WTC11 (cell line): Measurements from ENCODE around the gene CALM3. TPM values are rescaled to one million over a fixed set of nuclear protein-coding genes. Genes with fewer than 3 reads are reported as not detected.

Experiments used
- ATAC-seq: fragments of 200-7000 bp; cut with Tn5 transposase; 2 replicates; pipeline ENCODE4 v1.10.0; 2021; ENCODE audit warnings: mild to moderate bottlenecking, moderate library complexity
- CTCF ChIA-PET: fragments of 300-600 bp; sonication (Branson Sonifier 250); formaldehyde crosslinking; loops from one replicate; lab custom pipeline; 2021; ENCODE audit warnings: antibody characterized with exemption; lab: Charles Lee
- POLR2A ChIA-PET: fragments of 350-600 bp; sonication (Branson Sonifier 250); formaldehyde crosslinking; loops from one replicate; lab custom pipeline; 2021; ENCODE audit warnings: antibody characterized with exemption; lab: Charles Lee
- DNase-seq: peaks from one replicate; pipeline ENCODE4 v3.0.0; 2021; ENCODE audit warnings: low spot score
- H3K27ac Mint-ChIP-seq: 2 replicates; pipeline ENCODE4 v1.8.0; 2021; ENCODE audit warnings: mixed read lengths
- H3K27me3 Mint-ChIP-seq: 2 replicates; pipeline ENCODE4 v1.8.0; 2021; ENCODE audit warnings: low read depth, mild to moderate bottlenecking, moderate library complexity, mixed read lengths
- H3K36me3 Mint-ChIP-seq: 2 replicates; pipeline ENCODE4 v1.8.0; 2021; ENCODE audit warnings: mixed read lengths
- H3K4me1 Mint-ChIP-seq: 2 replicates; pipeline ENCODE4 v1.8.0; 2022; ENCODE audit warnings: mixed read lengths
- H3K4me3 Mint-ChIP-seq: 2 replicates; pipeline ENCODE4 v1.8.0; 2021; ENCODE audit warnings: mild to moderate bottlenecking, moderate library complexity, mixed read lengths
- H3K9me3 Mint-ChIP-seq: 2 replicates; pipeline ENCODE4 v1.8.0; 2021; ENCODE audit warnings: mixed read lengths
- ATF2 ChIP-seq: sonication (generic); formaldehyde crosslinking; IDR thresholded peaks from 2 replicates; pipeline ENCODE4 v1.8.1; 2022; ENCODE audit warnings: low read depth, missing genetic modification reagents, borderline replicate concordance
- CDX4 ChIP-seq: fragments of 250-450 bp; sonication (Bioruptor Pico); IDR thresholded peaks from 2 replicates; pipeline ENCODE4 v1.9.0; 2021; ENCODE audit warnings: moderate library complexity, mild to moderate bottlenecking, inconsistent platforms, borderline replicate concordance
- CTCF ChIP-seq: fragments of 200-600 bp; IDR thresholded peaks from 2 replicates; pipeline ENCODE4 v1.8.0; 2022; ENCODE audit warnings: antibody characterized with exemption
- E2F1 ChIP-seq: sonication (generic); formaldehyde crosslinking; IDR thresholded peaks from 2 replicates; pipeline ENCODE4 v1.8.0; 2022; ENCODE audit warnings: mild to moderate bottlenecking, missing genetic modification reagents
- E2F4 ChIP-seq: sonication (generic); formaldehyde crosslinking; IDR thresholded peaks from 2 replicates; pipeline ENCODE4 v1.8.1; 2022; ENCODE audit warnings: low read depth, mild to moderate bottlenecking, moderate library complexity, missing genetic modification reagents, borderline replicate concordance
- EMX1 ChIP-seq: fragments of 250-450 bp; sonication (Bioruptor Pico); IDR thresholded peaks from 2 replicates; pipeline ENCODE4 v1.8.0; 2021; ENCODE audit warnings: mild to moderate bottlenecking
- HMGXB4 ChIP-seq: sonication (generic); formaldehyde crosslinking; IDR thresholded peaks from 2 replicates; pipeline ENCODE4 v1.8.1; 2023; ENCODE audit warnings: mild to moderate bottlenecking, moderate library complexity, missing genetic modification reagents
- NFYB ChIP-seq: sonication (generic); formaldehyde crosslinking; conservative IDR thresholded peaks from 2 replicates; pipeline ENCODE4 v1.8.0; 2022; ENCODE audit warnings: low read depth, missing genetic modification reagents
- NR2C2 ChIP-seq: sonication (generic); formaldehyde crosslinking; IDR thresholded peaks from 2 replicates; pipeline ENCODE4 v1.8.0; 2022; ENCODE audit warnings: mild to moderate bottlenecking, missing genetic modification reagents
- PRDM15 ChIP-seq: sonication (generic); formaldehyde crosslinking; IDR thresholded peaks from 2 replicates; pipeline ENCODE4 v1.8.0; 2022; ENCODE audit warnings: missing genetic modification reagents
- PRRX2 ChIP-seq: fragments of 250-450 bp; sonication (Bioruptor Pico); IDR thresholded peaks from 2 replicates; pipeline ENCODE4 v1.8.0; 2021; ENCODE audit warnings: mild to moderate bottlenecking
- RORB ChIP-seq: fragments of 250-450 bp; sonication (Bioruptor Pico); IDR thresholded peaks from 2 replicates; pipeline ENCODE4 v1.9.0; 2021; ENCODE audit warnings: mild to moderate bottlenecking
- ZNF263 ChIP-seq: sonication (generic); formaldehyde crosslinking; IDR thresholded peaks from 2 replicates; pipeline ENCODE4 v1.8.1; 2022; ENCODE audit warnings: low read depth, mild to moderate bottlenecking, moderate library complexity, missing genetic modification reagents
- ZNF317 ChIP-seq: sonication (generic); formaldehyde crosslinking; IDR thresholded peaks from 2 replicates; pipeline ENCODE4 v1.8.1; 2023; ENCODE audit warnings: low read depth, mild to moderate bottlenecking, moderate library complexity, missing genetic modification reagents, borderline replicate concordance
- ZNF396 ChIP-seq: fragments of 250-450 bp; sonication (Bioruptor Pico); IDR thresholded peaks from 2 replicates; pipeline ENCODE4 v1.8.0; 2021; ENCODE audit warnings: mild to moderate bottlenecking, moderate library complexity, borderline replicate concordance
- total RNA-seq: library from RNA; stranded (reverse); gene quantifications from 3 replicates; pipeline ENCODE4 v1.2.3, GENCODE V29; 2021

The CALM3 gene
- total RNA-seq, 1 experiment from 2014 or later, result 306 TPM

- TF ChIP-seq ZNF317 (CRISPR knock-in tag) (no peak), E2F1 (CRISPR knock-in tag) (no peak), EMX1 (CRISPR knock-in tag) (no peak)
These were observed 19.6 kb downstream of the CALM3 start (continued) for GRCh38 chr19:46620716-46621115.

- CTCF ChIA-PET, result interaction anchor here (0.6 to 13.2 kb wide), 17 partner anchors 9 to 134 kb away, joined by 3 to 484 read pairs (median 4); partner anchors contain the start of genes CALM3 and DACT3
These were observed 20.3 kb downstream of the CALM3 start for GRCh38 chr19:46621191-46622117.

GRCh38 chr19:46622118-46622446, 21.0 kb downstream of the CALM3 start:
- CTCF ChIA-PET, result interaction anchor here (0.6 to 13.2 kb wide), 15 partner anchors 9 to 133 kb away, joined by 3 to 484 read pairs (median 4); partner anchors contain the start of genes CALM3 and DACT3
- TF ChIP-seq CDX4 (CRISPR knock-in tag) (no peak), PRRX2 (CRISPR knock-in tag) (no peak), E2F4 (no peak), PRDM15 (CRISPR knock-in tag) (no peak), ZNF396 (CRISPR knock-in tag) (no peak), ATF2 (CRISPR knock-in tag) (no peak)

More at GRCh38 chr19:46621191-46622117, 20.3 kb downstream of the CALM3 start:
- Mint-ChIP-seq H3K36me3 (no peaks in the 10 kb centered on the region), H3K4me1 (peaks cover 11% of the 10 kb centered on the region), H3K9me3 (no peaks in the 10 kb centered on the region), H3K27ac (no peak overlapping the region), H3K4me3 (no peak overlapping the region), H3K27me3 (peaks cover 3% of the 10 kb centered on the region; the same call in 1 of the 2 replicates)
- DNase-seq, result peak; percentile 47
- no peak; the same call in 1 of the 2 replicates for ATAC-seq
- TF ChIP-seq CTCF (no peak), NFYB (no peak), HMGXB4 (CRISPR knock-in tag) (0 out of 2 replicates have a peak, but pooled peaks have one; percentile 27), ZNF396 (CRISPR knock-in tag) (no peak), NR2C2 (CRISPR knock-in tag) (no peak), ZNF263 (peak; percentile 48; the same call in 1 of the 2 replicates), RORB (CRISPR knock-in tag) (no peak)
- POLR2A ChIA-PET, result no interaction called here

More at GRCh38 chr19:46622118-46622446, 21.0 kb downstream of the CALM3 start:
- Mint-ChIP-seq H3K27ac (no peak overlapping the region), H3K4me1 (peaks cover 8% of the 10 kb centered on the region), H3K27me3 (no peaks in the 10 kb centered on the region; the same call in 1 of the 2 replicates), H3K4me3 (no peak overlapping the region), H3K36me3 (no peaks in the 10 kb centered on the region), H3K9me3 (no peaks in the 10 kb centered on the region)
- no peak for ATAC-seq
- POLR2A ChIA-PET, result no interaction called here
- no peak for DNase-seq
